DMS 273 (cell line): Measurements from ENCODE around the gene PDZK1.
A peak's percentile ranks its signal among the peaks of the same experiment; 100 is the strongest.
"Not testable (repeated sequence)": the region's sequence is repeated elsewhere in the genome, so short reads cannot be mapped to it uniquely, and the experiment has no call there.

Experiments
- DNase-seq: peaks from one replicate; lab custom pipeline; 2025; ENCODE audit not compliant: unreplicated experiment; lab: John Stamatoyannopoulos, UW

The PDZK1 gene

DNA sequence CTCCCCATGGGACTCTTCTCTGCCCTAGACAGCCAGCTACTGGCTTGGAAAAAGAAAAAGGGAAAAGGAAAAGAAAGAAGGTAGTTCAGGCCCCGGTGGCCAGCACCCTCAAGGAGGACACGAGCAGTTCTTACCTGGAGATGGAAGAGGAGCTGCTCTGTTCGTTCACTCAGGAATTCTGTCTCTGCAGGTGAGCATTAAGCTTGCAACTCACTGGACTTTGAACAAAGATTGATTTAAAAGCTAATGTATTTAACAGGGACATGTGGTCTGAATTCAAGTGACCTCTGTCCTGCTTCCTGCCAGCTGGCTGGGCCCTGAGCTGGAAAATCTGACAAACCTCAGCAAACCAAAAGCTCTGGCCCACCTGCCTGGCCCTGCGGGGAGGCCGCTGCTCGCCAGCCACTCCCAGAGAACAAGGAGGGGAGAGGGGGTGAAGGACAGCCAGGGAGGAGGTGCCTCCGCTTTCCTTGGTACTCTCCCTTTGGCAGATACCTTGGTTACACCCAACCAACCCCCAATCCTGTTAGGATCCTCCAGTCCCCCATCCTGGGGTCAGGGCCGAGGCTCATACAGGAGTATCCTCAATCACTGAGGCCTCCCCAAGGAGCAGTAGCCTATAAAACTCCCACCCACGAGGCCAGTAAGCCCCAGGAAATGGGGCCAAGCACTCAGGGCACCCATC, at the start of gene PDZK1:
Gene PDZK1, minus strand, starts transcription at position 186 of the 685 bp plus-strand sequence. CDS start 19,347 bp downstream, outside the sequence.
- DNase-seq, result no peak

DNA sequence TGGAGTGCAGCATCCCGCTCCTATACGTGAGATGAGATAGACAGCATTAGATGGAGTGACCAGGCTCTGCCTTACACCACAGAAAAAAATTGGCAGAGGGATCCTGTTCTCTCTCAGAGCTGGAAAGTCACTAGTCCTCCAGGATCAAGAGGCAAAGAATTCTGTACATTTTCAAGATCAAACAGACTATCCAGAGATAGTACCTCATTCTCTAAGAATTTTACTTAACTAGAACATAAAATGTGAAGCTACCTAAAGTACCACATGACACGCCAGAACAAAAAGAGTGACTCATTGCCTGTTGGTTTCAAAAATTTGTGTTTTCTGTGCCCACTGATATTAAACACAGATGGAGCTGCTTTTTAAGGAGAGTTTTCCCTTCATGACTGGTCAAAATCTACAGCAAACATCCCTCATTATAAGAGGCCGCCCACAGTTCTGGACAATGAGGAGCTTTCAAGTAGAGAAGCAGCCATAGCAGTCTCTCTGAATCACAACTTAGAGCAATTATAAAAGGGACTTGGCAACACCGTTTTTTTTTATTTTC, 44.4 kb upstream of the PDZK1 start:
- no peak for DNase-seq

DNA sequence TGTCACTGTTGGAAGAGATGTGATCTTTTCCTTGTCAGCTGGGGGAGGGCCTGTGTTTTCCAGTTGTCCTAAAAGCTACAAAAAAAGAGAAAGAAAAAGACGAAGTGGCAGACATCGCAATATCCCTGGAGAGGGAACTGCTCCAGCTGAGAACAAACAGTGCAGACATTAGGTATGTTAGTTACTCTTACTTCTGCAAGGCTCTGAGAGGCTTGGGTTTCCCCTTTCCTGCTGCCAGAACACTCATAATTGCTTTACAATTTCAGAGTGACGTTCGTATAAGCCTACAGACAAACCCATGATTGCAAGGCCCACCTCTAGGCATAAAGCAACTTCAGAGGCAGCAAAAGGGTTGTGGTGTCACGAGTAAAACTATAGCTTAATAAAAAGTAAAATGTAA, 43.3 kb upstream of the PDZK1 start:
- DNase-seq, result no peak

DNA sequence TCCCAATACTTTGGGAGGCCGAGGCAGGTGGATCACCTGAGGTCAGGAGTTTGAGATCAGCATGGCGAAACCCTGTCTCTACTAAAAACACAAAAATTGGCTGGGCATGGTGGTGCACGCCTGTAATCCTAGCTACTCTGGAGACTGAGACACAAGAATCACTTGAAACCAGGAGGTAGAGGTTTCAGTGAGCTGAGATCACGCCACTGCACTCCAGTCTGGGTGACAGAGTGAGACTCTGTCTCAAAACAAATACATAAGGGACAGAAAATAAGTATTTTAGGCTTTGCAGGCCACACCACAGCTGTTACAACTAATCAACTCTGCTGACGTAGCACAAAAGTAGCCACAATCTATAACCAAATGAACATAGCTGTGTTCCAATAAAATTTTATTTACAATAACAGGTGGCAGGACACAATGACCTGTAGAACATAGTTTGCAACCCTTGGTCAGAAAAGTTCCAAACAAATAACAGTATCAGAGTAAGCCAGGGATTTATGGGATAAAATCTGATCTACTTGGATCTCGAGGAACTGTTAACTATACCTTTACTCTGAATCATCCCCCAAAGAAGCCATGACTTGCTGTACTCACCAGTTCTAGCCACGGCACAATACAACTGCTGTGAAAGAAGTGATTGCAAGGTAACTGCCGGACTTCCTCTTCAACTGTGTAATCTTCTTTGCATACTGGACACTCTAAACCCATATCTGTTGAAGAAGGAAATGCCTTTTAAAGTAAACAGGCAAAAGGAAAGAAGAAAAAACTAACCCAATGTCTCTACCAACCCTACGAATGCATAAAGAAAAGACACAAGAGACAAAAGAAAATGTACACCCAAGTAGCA, 40.5 kb upstream of the PDZK1 start:
- DNase-seq, result no peak

DNA sequence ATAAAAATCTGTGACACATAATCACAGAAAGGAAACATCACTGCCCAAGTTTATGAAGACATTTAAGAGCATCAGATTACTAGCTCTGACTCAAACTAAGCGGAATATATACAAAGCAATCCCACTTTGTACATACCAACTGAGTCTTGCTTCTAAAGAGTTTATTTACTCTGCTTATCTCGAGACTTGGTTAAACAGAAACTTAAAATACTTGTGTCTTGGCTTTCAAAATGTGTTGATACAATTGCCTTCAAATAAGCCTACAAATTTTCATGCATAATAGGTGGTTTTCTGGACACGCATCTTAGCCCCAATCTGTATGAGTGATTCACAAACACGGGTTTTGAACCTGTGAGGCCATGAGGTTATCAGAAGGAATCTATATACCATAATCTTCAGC, 33.1 kb upstream of the PDZK1 start:
- DNase-seq, result no peak

DNA sequence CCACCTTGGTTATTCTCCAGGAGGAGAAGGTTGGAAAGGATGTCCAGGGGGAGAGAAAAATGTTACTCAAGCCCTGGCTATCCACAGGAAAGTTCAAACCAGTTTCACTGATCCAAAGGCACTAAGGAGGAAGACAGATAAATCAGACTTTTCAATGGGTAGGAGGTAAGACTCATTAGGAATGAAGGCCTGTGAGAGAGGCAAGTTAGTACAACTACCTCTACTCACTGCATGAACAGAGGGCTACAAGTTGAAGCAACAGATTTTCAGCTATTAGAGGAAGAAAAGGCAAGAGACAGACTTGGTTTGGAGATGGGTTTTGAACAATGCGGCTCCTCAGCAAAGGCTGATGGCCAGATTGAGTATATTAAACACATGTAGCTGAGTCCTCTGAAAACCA, 29.0 kb upstream of the PDZK1 start:
- DNase-seq, result no peak

DNA sequence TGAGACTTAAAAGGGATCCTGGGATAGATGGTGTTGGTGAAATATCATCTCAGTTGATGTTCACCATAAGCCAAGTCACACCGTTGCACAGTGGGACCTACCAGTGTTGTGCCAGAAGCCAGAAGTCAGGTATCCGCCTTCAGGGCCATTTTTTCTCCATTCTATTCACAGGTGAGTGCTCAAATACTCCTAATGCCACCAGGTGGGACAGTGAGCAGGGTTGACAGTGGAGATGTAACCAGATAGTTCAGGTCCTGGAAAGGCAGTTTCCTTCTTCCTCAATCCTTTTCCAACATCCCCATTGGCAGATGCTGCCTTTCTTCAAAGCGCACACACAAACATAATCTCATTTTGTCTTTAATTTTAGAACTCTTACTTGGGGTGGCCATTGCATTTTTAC, 23.7 kb upstream of the PDZK1 start:
- no peak for DNase-seq

DNA sequence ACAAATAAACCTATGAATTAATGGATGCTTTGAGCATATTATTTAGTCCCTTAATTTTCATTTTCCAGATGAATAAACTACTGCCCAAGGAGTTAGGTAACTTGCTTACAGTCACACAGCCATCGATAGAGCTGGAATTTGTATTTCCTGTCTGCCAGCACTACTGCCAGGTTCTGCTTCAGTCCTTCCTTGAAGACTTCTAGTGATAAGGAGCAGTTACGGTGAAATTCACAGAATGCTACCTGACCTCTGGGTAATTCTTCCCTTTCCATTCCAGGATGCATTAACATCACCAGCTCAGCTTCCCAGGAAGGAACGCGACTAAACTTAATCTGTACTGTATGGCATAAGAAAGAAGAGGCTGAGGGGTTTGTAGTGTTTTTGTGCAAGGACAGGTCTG, 23.3 kb upstream of the PDZK1 start:
- no peak for DNase-seq

DNA sequence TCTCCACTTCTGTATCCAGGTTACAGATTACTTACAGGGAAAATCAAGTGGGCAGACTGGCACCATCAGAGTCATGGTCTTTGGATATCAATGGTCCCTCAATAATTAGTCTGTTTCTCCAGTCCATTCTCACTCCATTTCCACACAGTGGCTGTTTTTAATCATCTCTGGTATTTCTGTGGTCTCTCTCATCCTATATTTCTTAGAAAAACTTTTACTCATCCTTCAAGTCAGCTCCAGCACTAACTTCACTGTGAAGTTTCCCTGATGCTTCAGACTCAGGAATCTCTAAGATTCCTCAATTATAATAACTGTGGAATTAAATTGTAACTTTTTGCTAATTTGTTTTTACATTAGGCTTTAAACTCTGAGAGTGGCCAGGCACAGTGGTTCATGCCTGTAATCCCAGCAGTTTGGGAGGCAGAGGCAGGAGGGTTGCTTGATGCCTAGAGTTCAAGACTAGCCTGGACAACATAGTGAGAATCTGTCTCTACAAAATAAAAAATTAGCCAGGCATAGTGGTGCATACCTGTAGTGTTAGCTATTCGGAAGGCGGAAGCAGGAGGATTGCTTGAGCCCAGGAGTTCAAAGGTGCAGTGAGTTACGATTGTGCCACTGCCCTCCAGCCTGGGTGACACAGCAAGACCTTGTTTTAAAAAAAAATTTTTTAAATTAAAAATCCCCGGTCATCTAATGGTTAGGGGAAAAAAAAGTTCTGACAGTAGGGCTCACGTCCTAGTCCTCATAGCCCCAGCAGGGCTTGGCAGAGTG, 22.7 kb upstream of the PDZK1 start:
- DNase-seq, result no peak

DNA sequence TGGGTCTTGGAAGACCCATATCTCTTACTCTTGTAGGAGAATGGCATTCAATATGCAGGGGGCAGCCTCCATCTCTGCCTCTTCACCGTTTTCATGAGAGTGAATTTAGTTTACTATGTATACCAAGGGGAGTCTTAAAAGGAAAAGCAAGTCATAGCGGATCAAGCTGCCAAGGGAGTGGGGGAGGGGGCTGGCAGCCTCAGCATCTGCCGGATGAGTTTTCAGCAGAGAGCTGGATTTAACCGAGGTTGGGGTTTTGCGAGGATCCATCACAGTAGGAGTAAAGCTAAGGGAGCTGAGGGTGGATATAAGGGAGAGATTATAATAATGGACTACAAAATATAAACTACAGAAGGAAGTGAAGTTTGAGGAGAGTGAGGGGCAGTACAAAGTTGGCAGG, 22.0 kb upstream of the PDZK1 start:
- peak; percentile 9 for DNase-seq

DNA sequence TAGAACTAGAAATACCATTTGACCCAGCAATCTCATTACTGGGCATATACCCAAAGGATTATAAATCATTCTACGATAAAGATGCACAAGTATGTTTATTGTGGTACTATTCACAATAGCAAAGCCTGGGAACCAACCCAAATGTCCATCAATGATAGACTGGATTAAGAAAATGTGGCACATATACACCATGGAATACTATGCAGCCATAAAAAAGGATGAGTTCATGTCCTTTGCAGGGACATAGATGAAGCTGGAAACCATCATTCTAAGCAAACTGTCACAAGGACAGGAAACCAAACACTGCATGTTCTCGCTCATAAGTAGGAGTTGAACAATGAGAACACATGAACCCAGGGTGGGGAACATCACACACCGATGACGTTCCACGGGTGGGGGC, 19.0 kb upstream of the PDZK1 start:
- DNase-seq, result not testable (repeated sequence)

DNA sequence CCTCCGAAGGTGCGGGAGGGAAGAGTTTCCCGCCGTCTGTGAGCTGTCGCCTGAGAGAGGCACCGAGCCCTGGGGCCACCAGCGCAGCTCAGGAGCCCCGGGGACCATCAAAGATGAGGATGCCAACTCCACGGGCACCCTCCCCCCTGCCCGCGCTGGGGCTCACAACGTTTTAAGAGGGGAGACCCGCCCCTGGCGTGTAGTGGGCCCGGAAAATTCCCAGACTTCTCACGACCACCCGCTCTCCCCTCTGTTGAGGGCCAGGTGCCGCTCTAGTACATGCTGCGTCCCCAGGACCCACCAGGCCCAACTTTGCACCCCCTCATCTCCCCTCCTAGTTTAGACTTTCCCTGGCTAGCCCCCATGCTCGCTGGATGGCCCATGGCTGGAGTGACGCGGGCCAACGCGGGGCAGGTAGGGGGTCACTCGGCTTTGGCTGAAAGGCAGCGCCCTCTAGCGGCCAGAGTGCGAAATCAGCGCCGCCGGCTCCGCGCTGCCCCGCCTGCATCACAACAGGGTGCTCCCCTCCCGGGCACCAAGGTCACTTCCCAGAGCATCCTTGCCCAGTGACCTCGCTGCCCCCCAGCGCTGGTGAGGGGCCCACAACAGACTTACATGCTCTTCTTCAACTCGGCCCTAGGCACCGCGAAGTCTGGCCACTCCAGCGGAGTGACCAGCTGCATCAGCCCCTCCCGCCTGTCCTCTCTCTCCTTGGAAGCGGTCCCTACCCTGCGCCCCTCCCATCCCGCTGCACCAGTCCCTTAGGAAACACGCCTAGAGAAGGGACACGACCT, 13.9 kb upstream of the PDZK1 start:
- peak; percentile 83 for DNase-seq

DNA sequence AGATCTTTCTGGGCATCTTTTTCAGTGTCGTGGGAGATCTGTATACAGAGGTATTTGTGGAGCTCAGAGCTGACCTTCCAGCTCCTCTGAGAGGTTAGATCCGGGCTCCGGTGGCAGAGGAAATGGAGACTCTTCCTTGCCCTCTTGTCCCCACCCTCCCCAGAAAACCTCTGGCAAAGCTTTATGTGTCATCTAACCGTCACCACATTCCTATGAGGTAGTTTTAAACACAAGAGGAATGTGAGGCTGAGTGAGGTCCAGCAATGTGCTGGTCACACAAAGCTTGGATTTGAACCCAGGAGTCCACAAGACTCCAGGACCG, 13.3 kb upstream of the PDZK1 start:
- no peak for DNase-seq

DNA sequence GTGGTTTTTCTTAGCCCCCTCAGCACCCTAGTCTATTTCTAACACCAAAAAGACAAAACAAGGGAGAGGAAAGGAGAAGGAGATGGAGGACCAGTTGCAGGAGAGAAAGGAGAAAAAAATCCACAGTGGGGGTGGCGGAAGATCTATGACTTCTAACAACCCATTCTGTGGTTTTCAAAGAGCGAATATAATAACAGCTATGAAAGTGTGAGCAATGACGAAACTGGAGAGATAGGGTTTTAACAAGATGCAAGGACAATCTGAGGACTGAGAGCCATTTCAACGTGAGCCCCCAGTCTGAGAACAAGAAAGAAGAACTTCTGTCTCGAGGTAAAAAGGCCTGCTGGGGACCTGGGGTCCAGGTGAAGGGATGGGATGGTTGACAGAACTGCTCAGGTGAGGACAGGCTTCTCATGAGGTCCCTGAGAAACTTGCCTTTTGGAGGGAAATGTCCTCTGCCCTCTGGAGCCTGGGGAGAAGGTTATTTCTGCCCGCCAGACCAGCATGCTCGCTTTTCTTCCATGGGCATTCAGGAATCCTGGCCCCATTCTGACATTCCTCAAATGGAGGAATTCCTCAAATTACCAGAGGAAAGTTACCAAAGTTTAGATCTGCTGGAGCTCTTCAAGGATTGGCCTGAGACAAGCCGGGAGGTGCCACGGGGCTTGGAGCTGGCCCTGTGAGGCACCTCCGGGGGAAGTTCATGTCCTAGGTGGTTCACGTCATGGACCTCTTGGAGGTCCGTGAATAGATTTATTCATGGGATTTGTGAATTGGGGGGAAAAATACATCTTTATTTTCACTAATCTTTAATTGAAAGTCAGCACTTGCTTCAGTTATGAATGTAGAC, 12.3 kb upstream of the PDZK1 start, which contains the start of gene CD160:
Gene CD160, plus strand, starts transcription at position 270 of the 850 bp plus-strand sequence. CDS start 8,829 bp downstream, outside the sequence.
- DNase-seq, result no peak

DNA sequence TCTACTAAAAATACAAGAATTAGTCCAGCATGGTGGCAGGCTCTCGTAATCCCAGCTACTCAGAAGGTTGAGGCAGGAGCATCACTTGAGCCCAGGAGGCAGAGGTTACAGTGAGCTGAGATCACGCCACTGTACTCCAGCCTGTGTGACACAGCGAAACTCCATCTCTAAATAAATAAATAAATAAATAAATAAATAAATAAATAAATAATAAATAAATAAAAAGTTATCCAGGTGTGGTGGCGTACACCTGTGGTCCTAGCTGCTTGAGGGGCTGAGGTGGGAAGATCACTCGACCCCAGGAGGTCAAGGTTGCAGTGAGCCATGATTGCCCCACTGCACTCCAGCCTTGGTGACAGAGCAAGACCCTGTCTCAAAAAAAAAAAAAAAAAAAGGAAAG, 11.3 kb upstream of the PDZK1 start:
- DNase-seq, result not testable (repeated sequence)

DNA sequence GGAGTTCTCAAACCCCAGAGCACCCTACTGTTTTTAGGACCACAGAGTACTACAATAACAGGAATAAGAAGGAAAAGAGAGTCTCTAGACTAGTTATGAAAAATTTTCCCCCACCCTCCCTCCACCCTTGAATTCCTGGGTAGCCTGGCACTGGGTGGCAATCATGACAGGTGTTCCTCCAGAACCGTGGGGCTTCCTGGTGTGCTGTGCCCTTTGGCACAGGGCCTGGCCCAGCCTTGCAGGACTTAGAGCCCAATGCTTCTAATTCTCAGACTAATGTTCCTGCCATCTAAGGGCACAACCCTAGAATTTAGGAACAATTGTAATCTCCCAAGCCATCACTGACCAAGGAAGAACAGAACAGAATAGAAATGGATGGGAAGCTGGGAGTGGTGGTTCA, 10.7 kb upstream of the PDZK1 start:
- no peak for DNase-seq

DNA sequence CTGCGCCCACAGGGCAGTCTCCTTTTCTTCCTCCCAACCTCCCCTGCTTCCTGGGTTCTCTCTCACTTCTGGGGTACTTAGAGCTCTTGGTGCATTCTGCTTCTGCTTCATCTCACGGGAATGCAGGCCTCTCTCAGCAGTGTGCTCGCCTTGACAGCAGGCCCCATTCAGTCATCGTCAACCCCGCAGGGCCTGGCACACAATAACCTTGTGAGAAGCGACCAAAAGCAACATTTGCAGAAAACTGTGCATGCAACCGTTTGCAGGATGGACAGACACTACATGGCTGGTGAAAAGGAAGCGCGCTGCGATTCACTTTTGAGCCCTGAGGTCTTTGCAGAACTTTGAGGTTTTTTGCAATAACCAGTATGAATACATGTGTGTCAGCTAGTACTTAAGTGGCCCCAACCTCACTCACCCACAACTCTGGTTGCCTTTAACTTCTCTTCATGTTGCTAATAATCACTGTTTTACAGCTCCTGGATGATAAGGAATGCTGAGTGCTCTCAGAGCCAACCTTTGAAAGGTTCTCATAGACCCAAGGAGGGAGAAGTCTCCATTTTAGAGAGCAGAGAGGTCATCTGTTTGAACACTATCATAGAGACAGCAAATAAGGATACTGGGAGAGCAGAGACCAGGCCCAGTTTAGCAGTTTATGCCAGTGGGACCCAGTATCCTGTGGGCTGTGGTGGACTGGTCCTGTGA, 9.6 kb upstream of the PDZK1 start:
- no peak for DNase-seq

DNA sequence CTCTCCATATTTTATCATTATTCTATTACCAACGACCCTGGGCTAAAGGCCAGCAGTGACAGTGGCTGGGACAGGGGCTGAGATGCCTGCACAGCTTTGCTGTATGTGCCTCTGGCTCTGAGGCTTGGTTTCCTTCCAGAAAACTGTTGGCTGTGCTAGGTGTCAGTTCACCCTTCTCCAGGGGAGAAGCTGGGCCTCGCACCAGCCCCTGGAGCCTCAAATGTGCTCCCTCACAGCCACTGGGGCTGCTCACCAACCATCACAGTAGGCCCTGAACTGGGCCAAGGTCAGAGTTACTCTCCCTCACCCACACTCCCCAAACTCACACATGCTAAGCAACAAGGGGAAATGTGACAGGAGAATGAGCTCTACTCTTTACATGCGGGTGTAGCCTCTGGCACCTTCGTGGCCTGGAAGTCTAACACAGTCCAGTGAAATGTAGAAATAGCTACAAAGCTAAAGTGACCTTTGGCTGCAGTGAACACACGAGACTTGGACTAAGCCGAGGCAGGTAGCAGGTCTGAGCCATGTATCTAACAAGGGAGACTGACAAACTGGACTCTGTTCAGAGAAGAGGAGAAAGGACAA, 7.5 kb upstream of the PDZK1 start:
- no peak for DNase-seq

DNA sequence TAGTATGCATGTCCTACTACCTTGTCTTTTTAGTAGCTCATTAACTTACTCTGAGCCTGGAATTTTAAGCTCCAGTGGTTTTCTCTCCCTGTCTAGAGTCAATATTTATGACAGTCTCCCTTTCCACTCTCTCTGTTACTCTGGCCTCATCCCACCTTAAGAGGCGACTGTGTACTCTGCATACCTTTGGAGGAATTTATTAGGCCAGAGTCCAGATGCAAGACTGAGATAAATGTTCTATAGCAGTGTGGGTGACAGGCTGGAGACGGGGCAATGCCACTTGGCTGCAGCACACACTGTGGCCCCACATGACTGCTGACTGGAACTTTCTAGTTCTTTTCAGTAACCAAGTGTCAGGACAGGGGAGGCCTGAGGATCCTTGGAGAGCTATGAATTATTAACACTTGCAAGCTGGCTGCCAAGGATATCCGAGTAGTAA, 4.1 kb upstream of the PDZK1 start:
- no peak for DNase-seq
